CD4-positive, alpha-beta T cell treated with Interleukin-17A for 4 hours (primary cell): ENCODE results near the gene PCNX3.

Experiments used
- DNase-seq: peaks from one replicate; pipeline ENCODE4 v3.0.0-alpha.2; 2020; ENCODE audit warnings: mixed read lengths

The PCNX3 gene

DNA sequence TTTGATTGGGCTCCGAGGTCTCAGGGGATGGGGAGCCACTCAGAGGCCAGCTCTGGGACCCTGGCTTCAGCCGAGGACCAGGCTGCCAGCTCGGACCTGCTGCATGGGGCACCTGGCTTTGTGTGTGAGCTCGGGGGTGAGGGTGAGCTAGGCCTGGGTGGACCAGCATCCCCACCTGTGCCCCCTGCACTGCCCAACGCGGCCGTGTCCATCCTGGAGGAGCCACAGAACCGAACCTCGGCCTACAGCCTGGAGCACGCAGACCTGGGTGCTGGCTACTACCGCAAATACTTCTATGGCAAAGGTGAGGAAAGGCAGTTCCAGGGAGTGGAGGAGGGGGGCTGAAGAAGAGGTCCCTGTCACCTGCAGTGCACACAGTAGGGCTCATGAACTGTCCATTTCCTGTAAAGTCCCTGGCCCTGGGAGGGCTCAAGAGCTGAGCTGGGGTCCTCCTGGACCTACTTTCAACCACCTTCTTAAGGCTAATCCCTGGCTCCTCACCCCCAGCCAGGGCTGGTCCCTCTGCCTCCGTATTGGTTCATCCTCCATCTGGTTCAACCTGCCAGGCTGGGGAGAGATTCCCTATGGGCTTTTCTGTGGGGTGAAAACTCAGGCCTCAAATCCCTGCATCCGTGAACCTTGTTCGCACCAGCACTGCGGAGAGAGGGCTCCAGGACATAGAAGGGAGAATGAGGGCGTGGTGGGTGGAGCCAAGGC, 25.9 kb downstream of the PCNX3 start:
- DNase-seq = no peak

DNA sequence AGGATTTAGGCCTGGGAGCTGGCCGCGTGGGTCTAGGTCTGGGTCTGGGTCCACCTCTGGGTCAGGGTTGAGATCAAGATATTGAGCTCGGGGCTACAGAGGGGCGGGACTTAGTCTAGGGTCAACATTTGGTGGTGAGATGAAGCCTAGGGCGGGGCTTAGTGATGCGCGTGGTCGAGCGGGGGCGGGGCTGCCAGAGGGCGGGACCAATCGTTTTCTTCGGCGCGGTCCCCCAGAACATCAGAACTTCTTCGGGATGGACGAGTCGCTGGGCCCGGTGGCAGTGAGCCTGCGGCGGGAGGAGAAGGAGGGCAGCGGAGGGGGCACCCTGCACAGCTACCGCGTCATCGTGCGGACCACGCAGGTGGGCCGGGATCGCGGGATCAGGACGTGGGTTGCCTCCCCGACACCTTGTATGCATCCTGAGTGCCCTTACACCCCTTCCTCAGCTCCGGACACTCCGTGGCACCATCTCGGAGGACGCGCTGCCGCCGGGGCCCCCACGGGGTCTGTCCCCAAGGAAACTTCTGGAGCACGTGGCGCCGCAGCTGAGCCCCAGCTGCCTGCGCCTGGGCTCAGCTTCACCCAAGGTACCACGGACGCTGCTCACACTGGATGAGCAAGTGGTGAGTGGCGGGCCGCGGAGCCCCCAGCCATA, 26.6 kb downstream of the PCNX3 start:
- DNase-seq = no peak

DNA sequence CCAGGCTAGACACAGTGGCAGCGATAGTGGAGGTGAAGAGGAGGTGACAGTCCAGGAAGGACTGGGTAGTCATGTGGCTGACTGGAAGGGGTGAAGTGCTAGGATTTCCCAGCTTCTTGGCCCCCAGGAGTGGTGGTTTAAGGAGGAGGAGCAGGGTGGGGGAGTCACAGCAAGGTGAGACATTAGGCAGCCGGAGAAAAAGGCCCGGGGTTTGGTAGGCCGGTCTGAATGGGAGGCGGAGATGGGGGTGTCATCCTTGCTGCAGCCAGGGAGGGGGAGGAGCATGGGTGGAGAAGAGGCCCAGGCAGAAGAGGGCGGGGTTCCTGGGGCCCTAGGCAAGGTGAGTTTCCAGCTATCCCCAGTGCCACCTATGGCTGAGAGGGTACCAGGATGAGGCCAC, 28.4 kb downstream of the PCNX3 start:
- peak; percentile 52 for DNase-seq

DNA sequence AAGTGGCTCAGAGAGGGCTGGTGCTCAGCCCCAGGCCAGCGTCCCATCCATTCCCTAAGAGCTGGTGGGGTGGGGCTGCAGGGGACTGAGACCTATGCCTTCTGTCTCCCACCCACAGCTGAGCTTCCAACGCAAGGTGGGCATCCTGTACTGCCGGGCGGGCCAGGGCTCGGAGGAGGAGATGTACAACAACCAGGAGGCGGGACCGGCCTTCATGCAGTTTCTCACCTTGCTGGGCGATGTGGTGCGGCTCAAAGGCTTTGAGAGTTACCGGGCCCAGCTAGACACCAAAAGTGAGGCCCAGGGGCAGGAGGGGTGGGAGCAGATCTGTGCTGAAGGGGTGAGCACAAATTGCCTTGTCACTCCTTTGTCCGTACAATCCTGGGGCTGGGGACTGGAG, 29.3 kb downstream of the PCNX3 start:
- no peak for DNase-seq

DNA sequence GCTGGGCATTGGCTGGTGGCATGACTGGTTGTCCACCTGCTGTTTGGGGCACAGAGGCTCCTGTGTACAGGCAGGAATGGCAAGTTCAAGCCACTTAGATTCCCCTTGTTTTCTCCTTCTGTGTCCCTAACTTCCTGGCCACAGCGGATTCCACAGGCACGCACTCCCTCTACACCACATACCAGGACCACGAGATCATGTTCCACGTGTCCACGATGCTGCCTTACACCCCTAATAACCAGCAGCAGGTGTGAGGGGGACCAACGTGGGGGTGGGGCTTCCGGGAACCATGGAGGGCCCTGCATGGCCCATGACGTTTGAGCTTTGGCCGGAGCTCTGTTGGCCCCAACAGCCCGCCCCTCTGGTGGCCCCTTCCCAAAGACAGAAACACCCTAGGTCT, 30.1 kb downstream of the PCNX3 start:
- DNase-seq = no peak

DNA sequence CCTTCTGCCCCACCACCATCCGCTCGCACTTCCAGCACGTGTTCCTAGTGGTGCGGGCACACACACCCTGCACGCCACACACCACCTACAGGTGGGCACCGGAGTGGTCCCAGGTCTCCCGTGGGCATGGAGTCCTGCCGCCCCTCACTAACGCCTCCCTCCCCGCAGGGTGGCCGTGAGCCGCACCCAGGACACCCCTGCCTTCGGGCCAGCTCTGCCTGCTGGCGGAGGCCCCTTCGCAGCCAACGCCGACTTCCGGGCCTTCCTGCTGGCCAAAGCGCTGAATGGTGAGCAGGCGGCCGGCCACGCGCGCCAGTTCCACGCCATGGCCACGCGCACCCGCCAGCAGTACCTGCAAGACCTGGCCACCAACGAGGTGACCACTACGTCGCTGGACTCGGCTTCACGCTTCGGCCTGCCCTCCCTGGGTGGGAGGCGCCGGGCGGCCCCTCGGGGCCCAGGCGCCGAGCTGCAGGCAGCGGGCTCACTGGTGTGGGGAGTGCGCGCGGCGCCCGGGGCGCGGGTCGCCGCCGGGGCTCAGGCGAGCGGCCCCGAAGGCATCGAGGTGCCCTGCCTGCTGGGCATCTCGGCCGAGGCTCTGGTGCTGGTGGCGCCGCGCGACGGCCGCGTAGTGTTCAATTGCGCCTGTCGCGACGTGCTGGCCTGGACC, 30.8 kb downstream of the PCNX3 start:
- no peak for DNase-seq

DNA sequence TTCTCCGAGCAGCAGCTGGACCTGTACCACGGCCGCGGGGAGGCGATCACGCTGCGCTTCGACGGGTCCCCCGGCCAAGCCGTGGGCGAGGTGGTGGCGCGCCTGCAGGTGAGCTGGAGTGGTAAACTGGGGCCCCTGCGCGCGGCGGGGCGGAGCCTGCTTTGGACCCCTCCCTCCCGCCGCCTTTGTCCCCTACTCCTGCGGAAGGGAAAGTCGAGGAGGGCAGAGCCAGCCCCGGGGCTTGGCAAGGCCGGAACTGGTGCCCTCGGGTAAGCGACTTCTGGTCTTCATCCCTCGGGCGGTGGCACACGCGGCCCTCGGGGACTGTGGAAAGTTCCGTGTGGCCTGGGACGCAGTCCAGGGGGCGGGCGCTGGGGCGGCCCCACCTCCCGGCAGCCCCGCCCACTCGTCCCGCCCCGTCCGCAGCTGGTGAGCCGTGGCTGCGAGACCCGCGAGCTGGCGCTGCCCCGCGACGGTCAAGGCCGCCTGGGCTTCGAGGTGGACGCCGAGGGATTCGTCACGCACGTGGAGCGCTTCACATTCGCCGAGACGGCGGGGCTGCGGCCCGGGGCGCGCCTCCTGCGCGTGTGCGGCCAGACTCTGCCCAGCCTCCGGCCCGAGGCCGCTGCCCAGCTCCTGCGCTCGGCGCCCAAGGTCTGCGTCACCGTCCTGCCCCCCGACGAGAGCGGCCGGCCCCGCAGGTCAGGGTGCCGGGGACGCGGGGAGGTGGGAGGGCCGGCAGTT, 31.6 kb downstream of the PCNX3 start:
- no peak for DNase-seq

DNA sequence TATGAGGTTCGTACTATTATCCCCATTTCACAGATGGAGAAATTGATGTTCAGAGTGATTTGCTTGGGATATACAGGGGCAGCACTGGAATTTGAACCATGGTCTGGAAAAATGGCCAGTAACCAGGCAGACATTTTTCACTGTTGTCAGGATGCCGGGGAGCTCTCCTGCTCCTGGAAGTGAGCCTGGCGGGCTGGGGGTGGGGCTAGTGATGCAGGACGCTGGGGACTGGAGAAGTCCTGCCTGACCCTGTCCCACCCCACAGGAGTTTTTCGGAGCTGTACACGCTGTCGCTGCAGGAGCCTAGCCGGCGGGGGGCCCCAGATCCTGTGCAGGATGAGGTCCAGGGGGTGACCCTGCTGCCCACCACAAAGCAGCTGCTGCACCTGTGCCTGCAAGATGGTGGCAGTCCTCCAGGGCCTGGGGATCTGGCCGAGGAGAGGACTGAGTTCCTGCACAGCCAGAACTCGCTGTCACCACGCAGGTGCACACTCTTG, 33.5 kb downstream of the PCNX3 start:
- no peak for DNase-seq

DNA sequence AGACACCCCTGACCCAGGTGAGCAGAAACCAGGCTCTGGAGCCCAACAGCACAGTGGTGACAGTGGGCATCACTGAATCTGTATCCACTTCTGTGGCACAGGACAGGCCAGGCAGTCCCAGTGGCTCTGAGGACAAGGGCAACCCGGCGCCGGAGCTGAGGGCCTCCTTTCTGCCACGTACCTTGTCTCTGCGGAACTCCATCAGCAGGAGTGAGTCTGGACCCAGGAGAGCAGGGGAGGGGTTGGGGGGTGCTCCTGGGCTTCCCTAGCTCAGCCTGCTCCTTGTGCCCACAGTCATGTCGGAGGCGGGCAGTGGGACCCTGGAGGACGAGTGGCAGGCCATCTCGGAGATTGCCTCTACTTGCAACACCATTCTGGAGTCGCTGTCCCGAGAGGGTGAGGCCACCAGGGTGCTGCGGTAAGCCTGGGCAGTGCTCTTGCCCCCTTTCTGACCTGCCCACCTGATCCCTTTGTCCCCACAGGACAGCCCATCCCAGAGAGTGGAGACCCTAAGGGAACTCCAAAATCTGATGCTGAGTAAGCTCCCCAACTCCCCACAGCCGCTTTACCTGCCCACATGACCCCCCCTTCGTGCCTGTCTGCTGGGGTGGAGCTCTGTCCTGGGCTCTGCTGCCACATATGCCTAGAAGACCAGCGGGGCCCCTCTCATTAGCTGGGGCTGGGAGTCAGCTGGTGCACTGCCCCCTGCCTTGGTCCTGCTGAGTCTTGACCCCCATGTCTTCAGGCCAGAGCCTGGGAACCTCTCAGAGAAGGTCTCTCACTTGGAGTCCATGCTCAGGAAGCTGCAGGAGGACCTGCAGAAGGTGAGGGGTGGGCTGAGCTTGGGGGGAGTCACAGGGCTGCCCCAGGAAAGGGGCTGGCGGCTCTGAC, 34.3 kb downstream of the PCNX3 start:
- no peak for DNase-seq

DNA sequence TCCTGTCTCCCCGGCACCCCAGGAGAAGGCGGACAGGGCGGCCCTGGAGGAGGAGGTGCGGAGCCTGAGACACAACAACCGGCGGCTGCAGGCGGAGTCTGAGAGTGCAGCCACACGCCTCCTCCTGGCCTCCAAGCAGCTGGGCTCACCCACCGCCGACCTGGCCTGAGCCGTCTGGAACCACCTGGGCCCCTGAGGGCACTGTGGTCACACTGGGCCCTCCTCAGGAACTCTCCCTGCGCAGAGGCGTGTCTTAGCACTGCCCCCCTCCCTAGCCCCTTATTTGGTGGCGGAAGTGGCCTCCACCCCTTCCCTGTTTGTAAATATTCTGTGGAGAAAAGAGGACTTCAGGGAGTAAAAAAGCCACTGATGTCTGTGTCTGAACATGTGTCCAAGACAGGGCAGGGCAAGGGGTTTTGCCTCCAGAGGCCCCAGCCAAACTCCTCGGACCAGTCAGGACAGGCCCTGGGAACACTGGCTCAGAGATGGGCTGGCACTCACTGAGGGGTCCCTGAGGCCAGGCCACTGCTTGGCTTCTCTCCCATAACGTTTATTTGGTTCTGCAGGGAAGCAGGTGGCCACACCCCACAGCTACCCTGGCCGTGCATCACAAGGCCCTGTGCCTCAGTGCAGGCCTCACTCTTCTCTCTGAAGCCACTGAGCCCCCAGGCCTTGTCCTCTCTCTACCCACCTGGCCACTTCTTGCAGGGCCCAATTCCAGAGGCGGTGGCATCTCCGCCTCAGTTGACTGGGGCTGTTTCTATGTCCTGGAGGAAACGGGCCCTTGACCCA, 35.2 kb downstream of the PCNX3 start:
- DNase-seq = no peak

DNA sequence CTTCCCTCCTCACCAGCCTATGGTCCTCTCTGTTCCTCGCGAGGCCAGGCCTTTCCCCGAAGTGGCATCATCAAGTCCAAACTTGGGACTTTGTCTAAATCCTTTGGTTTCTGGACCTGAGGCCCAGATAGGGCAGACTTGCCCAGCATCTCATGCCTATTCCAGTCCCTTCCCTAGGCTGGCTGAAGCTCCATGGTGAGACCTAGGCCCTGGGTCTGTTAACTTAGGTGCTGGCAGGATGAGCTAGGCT, 35.7 kb downstream of the PCNX3 start:
- DNase-seq = no peak

DNA sequence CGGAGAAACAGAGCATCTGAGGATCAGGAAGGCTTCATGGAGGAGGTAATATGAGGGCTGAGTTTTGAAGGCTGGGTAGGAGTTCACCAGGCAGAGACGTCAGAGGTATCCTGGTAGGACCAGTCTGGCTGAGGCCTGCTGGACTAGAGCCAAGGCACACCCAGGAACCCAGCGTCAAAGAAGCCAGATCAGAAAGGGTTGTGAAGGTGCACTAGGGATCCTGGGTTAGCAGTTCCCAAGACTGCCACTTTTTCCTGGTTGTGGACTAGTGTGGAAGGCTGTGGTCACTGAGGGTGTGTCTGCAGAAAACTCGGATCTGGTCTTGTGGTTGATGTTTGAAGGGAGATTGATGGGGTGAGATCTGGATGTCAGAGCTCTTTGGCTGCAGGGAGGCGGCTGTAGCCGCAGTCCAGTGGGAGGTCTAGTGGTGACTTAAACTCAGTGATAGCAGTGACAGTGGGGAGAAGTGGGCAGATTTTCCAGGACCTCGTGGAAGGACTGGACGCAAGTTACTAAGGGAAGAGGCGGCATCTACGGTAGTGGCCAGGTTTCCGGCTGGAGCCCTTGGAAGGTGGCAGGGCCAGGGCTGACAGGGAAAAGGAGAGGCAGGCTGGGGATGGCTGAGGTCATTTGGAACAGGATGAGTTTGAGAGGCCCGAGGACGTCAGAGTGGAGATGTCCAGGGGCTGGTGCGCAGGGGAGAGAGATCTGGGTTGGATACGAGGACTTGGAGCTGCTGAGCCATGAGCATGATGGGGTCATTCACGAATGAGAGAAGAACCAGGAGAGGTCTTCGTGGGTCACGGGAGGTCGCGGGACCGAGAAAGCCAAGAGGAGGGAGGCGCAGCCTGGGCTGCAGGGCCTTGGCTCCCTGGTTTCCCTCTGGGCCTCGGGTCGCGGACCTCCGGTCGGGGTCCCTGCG, 36.3 kb downstream of the PCNX3 start:
- peak; percentile 26 for DNase-seq

DNA sequence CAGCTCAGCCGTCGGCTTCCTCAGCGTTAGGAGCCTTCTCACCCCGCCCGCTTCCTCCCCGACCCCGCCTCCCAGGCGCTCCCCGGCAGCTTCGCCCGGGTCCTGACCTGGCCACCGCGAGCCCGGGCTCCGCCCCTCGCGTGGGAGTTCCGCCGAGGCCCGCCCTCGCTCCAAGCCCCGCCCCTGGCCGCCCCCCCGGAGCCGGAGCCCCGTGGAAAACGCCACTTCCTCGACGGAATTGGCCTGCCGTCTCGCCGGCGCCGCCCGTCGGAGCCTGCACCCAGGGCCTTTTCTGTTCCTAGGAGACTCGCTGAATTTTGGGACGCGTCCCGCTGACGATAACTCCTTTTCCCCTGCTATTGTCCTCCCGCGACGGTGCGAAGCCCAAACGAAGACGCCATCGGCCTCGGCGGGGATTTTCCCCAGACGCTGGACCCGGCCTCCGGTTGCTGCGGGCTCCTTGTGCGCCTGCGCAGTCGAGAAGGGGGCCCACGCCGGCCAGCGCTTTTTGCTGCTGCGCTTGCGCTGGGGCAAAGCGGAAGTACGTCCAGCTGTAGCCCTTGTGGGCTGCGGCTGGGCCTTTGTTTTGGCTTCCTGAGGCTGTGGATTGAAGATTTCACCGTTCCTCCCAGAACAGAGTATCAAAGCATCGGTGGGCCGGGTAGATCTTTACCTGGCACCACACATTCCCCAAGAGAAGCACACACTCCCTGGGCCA, 37.1 kb downstream of the PCNX3 start:
- DNase-seq = peak; percentile 98

DNA sequence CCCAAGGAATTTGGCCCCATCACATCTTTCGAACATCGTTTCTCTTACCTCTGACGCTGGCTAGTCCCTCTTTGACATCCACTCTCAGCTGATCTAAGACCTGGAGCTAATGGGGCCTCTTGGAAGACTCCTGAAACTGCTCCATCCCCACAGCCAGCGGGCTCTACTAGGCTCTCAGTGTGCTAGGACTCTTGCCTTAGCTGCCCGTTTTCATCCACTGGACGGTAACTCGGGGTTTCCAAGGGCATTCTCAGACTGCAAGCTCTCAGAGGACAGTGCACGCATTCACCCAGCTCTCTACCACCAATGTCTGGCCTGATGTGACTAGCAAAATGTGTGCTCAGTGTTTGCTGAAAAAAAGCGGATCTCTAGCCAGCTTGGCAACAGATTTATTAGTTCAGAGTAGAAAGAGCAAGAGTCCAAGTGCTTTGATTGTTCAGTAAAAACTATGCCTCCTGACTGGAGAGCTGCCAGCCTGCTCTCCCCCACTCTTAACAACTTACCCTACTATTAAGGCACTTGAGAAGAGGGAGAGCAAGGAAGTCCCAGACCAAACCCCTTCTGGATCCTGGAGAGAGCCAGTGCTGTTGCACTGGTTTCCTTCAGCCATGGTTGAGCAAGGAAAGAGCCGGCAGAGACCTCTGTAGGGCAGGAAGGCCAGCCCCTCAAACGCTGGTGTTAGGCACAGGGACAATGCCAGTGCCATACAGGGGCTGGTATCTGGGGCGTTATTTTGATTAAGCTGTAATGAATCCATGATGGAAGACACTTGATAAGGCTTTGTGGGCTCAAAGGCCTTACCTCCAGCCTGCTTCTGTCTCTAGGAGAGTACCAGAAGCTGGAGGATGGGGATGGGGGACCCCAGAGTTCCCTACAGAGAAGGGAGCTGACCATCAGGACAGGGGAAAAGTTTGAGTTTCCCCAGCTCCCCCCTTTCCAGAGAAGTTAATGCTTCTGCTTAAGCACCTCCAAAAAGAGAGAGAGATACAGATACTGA, 38.0 kb downstream of the PCNX3 start:
- no peak for DNase-seq

DNA sequence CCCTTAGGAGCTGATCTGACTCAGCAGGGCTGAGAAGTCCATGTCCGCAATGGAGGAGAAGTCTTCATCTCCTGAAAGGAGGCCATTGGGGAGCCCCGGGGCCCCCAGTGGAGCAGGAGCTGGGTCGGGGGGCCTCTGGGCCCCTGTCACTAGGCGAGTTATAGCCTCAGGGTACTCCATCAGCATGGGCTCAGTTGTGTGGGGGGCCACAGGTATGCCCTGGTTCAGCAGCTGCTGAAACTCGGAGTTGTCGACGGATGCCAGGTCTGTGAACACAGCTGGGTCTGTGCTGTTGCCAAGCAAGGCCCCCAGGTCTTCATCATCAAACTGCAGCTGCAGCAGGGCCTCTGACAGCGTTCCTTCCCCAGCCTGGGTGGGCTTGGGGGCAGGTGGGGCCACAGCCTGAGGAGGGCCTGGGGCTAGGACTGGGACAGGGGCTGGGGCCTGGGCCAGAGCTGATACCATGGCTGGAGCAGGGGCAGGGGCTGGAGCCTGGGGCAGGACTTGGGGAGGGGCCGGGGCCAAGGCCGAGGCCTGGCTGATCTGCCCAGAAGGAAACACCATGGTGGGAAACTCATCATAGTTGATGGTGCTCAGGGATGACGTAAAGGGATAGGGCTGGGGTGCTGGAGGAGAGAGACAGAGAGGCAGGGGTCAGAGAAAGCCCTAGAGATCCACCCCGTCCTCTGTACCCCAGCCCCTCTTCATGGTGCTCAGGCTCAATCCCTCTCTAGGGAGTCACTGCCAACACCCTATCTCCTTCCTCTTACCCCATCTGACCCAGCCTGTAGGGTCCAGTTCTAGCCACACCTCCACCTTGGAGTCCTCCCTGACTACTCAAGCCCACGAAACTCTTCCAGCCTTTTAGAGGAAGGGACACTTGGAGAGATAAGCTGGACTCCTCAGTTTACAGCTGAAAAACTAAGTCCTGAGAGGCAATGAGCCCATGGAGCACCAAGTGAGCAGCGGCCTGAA, 39.1 kb downstream of the PCNX3 start:
- no peak for DNase-seq

DNA sequence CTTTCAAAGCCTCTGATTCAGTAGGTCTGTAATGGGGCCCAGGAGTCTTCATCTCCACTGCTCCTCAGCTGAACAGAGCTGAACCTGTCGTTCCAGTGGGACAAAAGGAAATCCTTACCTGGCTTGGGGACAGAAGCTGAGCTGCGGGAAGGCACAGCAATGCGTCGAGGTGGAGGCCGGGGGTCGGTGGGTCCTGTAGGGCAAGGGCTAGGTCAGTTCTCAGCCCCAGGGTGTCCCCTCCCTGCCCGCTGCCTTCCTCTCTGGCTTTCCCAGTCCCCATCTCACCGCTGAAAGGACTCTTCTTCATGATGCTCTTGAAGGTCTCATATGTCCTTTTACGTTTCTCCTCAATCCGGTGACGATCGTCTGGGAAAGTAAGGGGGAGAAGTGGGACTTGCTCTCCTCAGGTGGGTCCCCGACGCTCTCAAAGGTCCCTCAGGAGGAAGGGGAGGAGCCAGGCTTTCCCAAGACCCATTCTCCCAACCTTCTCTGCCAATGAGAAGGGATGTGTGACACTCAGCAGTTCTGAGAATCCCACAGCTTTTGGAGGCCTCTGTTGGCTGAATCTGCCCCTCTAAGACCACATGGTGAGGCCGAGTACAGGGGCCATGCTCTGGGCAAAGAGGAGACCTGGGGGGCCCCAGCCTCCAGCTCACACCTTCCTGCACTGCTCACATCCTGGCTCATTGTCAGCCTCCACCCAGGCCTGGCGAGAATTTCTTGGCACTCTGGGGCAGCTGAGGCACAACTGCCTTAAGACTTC, 40.2 kb downstream of the PCNX3 start:
- DNase-seq = no peak

DNA sequence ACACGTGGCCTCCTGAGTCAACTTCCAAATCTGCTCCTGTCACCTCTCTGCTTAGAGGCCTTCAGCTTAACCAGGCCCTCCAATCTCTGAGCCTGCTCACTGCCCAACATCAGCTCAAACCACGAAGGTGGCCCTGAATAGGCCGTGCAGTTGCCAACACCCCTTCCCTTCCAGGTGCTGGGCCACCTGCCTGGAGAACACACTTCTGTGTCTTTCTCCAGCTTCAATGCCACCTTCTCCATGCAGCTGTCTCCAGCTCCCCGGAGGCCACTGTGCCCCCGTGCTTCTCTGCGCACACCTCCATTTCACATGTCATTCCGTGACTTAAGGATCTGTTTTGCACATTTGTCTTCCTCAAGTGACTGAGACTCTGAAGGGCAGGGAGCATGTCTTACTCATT, 41.9 kb downstream of the PCNX3 start:
- no peak for DNase-seq
